ENCODE results near the gene ACTR2.
"Not testable (repeated sequence)": the region's sequence is repeated elsewhere in the genome, so short reads cannot be mapped to it uniquely, and the experiment has no call there.

The ACTR2 gene

GRCh38 chr2:65317351-65317750 is 89.7 kb downstream of the ACTR2 start:
- not testable (repeated sequence) for H3K9ac ChIP-seq (ENCODE audit: low read length); H3K27me3 ChIP-seq (ENCODE audit: control insufficient read depth, insufficient read depth, low read length); H3K9me3 ChIP-seq (ENCODE audit: control insufficient read depth, low read depth, low read length); H3K4me3 ChIP-seq (ENCODE audit: low read length); H3K27ac ChIP-seq (ENCODE audit: low read length); H3K4me1 ChIP-seq (ENCODE audit: control insufficient read depth, low read depth, low read length)
- peaks cover 15% of the 10 kb centered on the region for H3K36me3 ChIP-seq (ENCODE audit: control insufficient read depth, low read depth, low read length)

GRCh38 chr2:65317841-65318240 is 90.2 kb downstream of the ACTR2 start:
- H3K4me1 ChIP-seq (ENCODE audit: control insufficient read depth, low read depth, low read length), result no peaks in the 10 kb centered on the region
- no peak overlapping the region for H3K4me3 ChIP-seq (ENCODE audit: low read length)
- H3K36me3 ChIP-seq (ENCODE audit: control insufficient read depth, low read depth, low read length), result peaks cover 10% of the 10 kb centered on the region
- H3K27me3 ChIP-seq (ENCODE audit: control insufficient read depth, insufficient read depth, low read length), result no peaks in the 10 kb centered on the region
- no peak overlapping the region for H3K9ac ChIP-seq (ENCODE audit: low read length)
- no peak overlapping the region for H3K27ac ChIP-seq (ENCODE audit: low read length)
- no peaks in the 10 kb centered on the region for H3K9me3 ChIP-seq (ENCODE audit: control insufficient read depth, low read depth, low read length)

GRCh38 chr2:65319072-65319673 is 91.5 kb downstream of the ACTR2 start:
- Histone ChIP-seq H3K36me3 (ENCODE audit: control insufficient read depth, low read depth, low read length) (no peaks in the 10 kb centered on the region), H3K9ac (ENCODE audit: low read length) (no peak overlapping the region)

GRCh38 chr2:65319674-65320041 is 92.0 kb downstream of the ACTR2 start:
- Histone ChIP-seq H3K4me1 (ENCODE audit: control insufficient read depth, low read depth, low read length) (no peaks in the 10 kb centered on the region), H3K9ac (ENCODE audit: low read length) (no peak overlapping the region), H3K27me3 (ENCODE audit: control insufficient read depth, insufficient read depth, low read length) (no peaks in the 10 kb centered on the region), H3K27ac (ENCODE audit: low read length) (no peak overlapping the region), H3K4me3 (ENCODE audit: low read length) (no peak overlapping the region), H3K9me3 (ENCODE audit: control insufficient read depth, low read depth, low read length) (no peaks in the 10 kb centered on the region), H3K36me3 (ENCODE audit: control insufficient read depth, low read depth, low read length) (no peaks in the 10 kb centered on the region)

More at GRCh38 chr2:65319072-65319673, 91.5 kb downstream of the ACTR2 start:
- Histone ChIP-seq H3K27me3 (ENCODE audit: control insufficient read depth, insufficient read depth, low read length) (no peaks in the 10 kb centered on the region), H3K4me3 (ENCODE audit: low read length) (no peak overlapping the region), H3K4me1 (ENCODE audit: control insufficient read depth, low read depth, low read length) (no peaks in the 10 kb centered on the region), H3K27ac (ENCODE audit: low read length) (no peak overlapping the region), H3K9me3 (ENCODE audit: control insufficient read depth, low read depth, low read length) (no peaks in the 10 kb centered on the region)

- Histone ChIP-seq H3K4me1 (ENCODE audit: control insufficient read depth, low read depth, low read length) (no peaks in the 10 kb centered on the region), H3K36me3 (ENCODE audit: control insufficient read depth, low read depth, low read length) (no peaks in the 10 kb centered on the region), H3K9me3 (ENCODE audit: control insufficient read depth, low read depth, low read length) (no peaks in the 10 kb centered on the region), H3K27me3 (ENCODE audit: control insufficient read depth, insufficient read depth, low read length) (no peaks in the 10 kb centered on the region), H3K27ac (ENCODE audit: low read length) (no peak overlapping the region), H3K9ac (ENCODE audit: low read length) (no peak overlapping the region), H3K4me3 (ENCODE audit: low read length) (no peak overlapping the region)
Observed at GRCh38 chr2:65320042-65320725, 92.6 kb downstream of the ACTR2 start.
